GM12874 (cell line): ENCODE results near the gene CNOT6.

Experiments
- TF ChIP-seq, protein P1 (sequence below): IDR thresholded peaks from 2 replicates; pipeline ENCODE4 v1.5.1; 2011; ENCODE audit warnings: low read depth, mild to moderate bottlenecking, control low read depth, low read length, moderate library complexity; ENCODE audit not compliant: insufficient read depth

Gene CNOT6

GRCh38 chr5:180486636-180487149 is 7.5 kb upstream of the CNOT6 start:
- TF ChIP-seq, protein P1, sequence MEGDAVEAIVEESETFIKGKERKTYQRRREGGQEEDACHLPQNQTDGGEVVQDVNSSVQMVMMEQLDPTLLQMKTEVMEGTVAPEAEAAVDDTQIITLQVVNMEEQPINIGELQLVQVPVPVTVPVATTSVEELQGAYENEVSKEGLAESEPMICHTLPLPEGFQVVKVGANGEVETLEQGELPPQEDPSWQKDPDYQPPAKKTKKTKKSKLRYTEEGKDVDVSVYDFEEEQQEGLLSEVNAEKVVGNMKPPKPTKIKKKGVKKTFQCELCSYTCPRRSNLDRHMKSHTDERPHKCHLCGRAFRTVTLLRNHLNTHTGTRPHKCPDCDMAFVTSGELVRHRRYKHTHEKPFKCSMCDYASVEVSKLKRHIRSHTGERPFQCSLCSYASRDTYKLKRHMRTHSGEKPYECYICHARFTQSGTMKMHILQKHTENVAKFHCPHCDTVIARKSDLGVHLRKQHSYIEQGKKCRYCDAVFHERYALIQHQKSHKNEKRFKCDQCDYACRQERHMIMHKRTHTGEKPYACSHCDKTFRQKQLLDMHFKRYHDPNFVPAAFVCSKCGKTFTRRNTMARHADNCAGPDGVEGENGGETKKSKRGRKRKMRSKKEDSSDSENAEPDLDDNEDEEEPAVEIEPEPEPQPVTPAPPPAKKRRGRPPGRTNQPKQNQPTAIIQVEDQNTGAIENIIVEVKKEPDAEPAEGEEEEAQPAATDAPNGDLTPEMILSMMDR: no peak

GRCh38 chr5:180487556-180487955 is 6.6 kb upstream of the CNOT6 start:
- TF ChIP-seq, protein P1: no peak

GRCh38 chr5:180491496-180491895 is 2.7 kb upstream of the CNOT6 start:
- TF ChIP-seq, protein P1: no peak

GRCh38 chr5:180492226-180492903 is 1.8 kb upstream of the CNOT6 start:
- TF ChIP-seq, protein P1: no peak

DNA sequence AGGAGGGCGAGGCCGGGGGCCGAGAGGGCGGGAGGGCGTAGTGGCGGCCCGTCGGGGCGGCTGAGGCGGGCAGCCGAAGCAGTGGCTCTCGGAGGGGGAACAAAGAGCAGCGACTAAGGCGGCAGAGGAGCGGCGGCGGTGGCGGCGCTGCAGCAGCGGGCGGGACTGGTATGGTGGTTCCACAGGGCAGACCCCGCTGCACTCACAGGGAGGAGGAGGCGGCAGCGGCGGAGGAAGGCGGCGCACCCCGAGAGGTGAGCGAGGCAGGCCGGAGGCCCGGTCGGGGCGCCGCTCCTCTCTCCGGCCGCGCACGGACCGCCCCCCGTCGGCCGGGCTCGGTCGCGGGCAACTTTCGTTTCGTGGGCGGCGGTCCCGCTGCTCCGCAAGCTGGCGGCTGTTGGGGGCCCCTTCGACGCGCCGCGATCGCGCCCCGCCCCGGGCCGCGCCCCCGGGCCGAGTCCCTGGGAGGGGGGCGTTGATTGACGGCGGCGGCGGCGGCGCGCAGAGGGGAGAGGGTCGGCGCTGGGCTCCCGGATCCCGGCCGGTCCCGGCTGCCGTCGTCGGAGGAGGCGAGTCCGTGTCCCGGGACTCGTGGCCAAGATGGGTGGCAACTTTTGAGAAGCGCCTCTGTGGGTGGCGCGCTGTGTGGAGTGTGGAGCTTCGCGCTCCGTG is 467 bp downstream of the CNOT6 start:
- TF ChIP-seq, protein P1: no peak

DNA sequence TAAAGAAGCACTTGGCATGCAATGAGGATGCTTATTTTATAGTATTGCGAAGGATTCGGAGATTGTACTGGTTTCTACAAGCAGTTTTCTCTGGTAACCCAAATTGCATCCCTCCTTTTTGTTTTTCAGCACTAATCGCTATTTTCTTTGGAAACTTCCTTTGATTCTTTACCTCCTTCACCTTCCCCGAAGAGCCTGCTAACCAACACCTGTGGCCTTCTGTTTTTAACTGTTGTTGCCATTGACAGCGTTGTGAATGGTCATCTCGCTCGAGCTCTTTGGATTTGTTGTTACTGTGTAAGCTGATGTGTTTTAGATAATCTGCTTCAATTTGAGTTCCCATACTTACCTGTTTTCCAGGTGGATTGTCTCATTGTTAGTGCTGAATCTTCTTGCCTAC is 1.1 kb downstream of the CNOT6 start:
- TF ChIP-seq, protein P1: no peak

- TF ChIP-seq, protein P1: no peak
Observed at GRCh38 chr5:180495991-180496741, 2.0 kb downstream of the CNOT6 start.
